Activated CD8-positive, alpha-beta memory T cell treated with anti-CD3 and anti-CD28 coated beads, Interleukin-2, amount 50 U/mL, for 1 hour (primary cell): ENCODE results near the gene KRTDAP.

ENCODE experiments used
- DNase-seq: peaks from one replicate; pipeline ENCODE4 v3.0.0-alpha.2; 2020; ENCODE audit errors: extremely low read depth

The KRTDAP gene

DNA sequence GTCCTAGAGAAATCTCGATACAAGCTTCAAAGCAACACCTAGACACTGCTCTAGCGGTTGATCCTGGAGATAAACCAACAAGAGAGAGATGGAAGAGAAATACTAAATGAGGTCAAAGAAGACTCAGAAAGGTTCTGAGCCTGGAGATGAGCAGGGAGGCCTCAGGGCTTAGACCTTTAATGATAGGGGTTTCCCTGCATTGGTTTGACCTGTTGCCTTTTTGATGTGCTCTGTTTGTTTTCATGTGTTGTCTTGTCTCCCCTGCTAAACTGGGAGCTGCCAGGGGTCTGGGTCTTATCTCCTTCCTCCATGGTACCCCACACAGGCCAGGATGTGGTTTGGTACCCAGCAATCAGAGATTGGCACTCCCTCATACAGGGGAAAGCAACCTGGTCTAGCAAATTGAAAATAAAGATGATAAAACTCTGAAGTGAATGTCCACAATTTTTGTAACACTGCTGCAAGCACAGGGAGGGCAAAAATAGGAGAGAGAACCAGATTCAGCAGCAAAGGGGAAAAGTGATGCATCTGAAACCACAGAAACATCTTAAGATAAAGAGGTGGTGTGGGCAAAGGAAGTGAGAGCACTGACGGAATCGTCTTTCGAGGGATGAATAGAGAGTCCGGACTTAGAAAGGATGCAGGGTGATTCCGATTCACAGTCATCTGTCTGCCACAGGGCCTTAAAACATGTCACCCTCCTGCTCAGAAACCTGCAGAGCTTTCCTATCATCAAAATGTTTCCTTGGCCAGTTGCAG lies 38.7 kb downstream of the KRTDAP start:
- DNase-seq: no peak

GRCh38 chr19:35449359-35450043 lies 40.8 kb downstream of the KRTDAP start:
- DNase-seq: no peak

- no peak for DNase-seq
These were observed 42.4 kb downstream of the KRTDAP start, which contains the start of gene FFAR2 for GRCh38 chr19:35447606-35448469. TSS of gene FFAR2 (plus strand) at chr19:35448257. CDS start at chr19:35449715, 1,458 bp downstream.

DNA sequence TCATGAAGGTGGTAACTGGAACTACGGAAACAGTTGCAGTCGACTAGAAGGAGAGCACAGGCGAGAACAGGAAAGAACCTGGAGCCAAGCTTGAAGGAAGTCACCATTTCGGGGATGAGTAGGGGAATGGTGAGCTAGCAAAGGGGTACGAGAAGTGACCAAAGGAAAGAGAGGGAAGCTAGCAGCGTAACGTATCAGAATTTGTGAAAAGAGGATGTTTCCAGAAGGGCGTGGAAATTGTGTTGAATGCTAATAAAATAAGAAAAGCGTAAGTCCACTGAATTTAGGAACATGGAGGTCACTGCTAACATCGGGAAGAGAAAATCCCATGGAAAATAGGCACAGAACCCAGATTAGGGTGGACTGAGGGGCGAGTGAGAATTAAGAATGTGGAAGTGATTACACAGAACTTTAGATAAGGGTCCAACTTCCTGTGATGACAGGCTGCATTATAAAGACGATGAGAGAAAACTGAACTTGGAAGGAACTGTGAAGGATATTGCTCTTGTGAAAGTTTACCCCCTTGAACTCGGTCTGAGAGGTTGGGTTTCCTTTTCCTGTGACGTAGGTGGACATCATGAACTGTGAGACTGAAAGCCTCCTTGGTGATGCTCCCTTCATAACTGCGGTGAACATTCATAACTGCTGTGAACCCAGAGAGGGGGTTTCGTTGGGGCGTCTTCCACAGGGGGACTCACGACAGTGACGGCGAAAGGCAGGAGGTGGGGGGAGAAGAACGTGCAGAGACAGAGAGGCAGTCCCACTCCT lies 44.3 kb downstream of the KRTDAP start:
- DNase-seq: no peak

GRCh38 chr19:35444735-35445134 lies 45.5 kb downstream of the KRTDAP start:
- no peak for DNase-seq

GRCh38 chr19:35442091-35442490 lies 48.2 kb downstream of the KRTDAP start:
- DNase-seq: no peak

DNA sequence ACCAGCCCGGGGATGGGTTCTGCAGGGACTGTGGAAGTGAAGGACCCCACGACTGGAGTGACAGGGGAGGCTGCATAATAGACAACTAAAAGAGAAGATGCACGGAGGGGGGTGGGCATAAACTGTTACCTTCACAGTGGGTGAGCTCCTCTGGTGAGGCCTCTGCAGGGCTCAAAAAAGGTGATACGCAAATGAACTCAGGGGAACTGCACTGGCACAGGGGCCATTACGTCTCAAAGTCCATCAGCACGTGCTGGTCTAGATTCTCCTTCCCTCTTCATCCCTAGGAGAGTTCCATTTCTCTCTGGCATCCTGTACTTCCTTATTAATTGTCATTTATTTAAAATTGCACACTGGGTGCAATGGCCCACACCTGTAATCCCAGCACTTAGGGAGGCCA lies 50.3 kb downstream of the KRTDAP start:
- DNase-seq: no peak

- DNase-seq: no peak
These were observed 51.7 kb downstream of the KRTDAP start for GRCh38 chr19:35438527-35438926.

GRCh38 chr19:35438096-35438495 lies 52.2 kb downstream of the KRTDAP start:
- no peak for DNase-seq

DNA sequence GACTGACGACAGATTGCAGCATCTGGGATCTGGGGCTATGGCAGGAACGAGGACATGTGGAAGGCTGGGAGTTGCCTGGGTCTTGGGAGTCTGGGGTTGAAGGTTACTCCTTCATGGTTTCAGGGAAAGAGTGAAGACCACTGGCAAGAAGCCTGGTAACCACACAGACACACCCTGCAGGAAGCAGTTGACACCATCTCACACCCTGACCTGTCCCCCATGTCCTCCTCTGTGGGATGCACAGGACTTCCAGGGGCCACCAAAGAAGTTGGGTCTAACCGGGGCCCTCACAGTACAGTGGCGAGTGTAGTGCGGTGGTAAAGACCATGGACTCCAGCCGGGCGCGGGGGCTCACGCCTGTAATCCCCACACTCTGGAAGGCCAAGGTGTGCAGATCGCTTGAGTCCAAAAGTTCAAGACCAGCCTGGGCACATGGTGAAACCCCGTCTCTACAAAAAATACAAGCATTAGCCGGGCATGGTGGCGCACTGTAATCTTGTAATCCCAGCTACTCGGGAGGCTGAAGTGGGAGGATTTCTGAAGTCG lies 52.8 kb downstream of the KRTDAP start:
- no peak for DNase-seq
